SIG-M5 treated with dmso at 0.1 percent for 504 hours (cell line): ENCODE measurements around the gene KCNJ3.
"Not testable (repeated sequence)": the region's sequence is repeated elsewhere in the genome, so short reads cannot be mapped to it uniquely, and the experiment has no call there.

ENCODE experiments used
- DNase-seq: peaks from one replicate; lab custom pipeline; 2025; ENCODE audit not compliant: unreplicated experiment; lab: John Stamatoyannopoulos, UW

Gene KCNJ3

GRCh38 chr2:154837035-154837434 is 138.5 kb downstream of the KCNJ3 start:
- DNase-seq: no peak

GRCh38 chr2:154844513-154844912 is 146.0 kb downstream of the KCNJ3 start:
- DNase-seq: no peak

GRCh38 chr2:154846842-154847241 is 148.3 kb downstream of the KCNJ3 start:
- no peak for DNase-seq

GRCh38 chr2:154849482-154849881 is 151.0 kb downstream of the KCNJ3 start:
- DNase-seq: no peak

- DNase-seq: no peak
These were observed 152.0 kb downstream of the KCNJ3 start for GRCh38 chr2:154850532-154850931.

GRCh38 chr2:154855138-154855537 is 156.6 kb downstream of the KCNJ3 start:
- DNase-seq: no peak

- DNase-seq: not testable (repeated sequence)
These were observed 168.7 kb downstream of the KCNJ3 start for GRCh38 chr2:154867151-154867550.

GRCh38 chr2:154875999-154876398 is 177.5 kb downstream of the KCNJ3 start:
- no peak for DNase-seq

- DNase-seq: no peak
These were observed 184.2 kb downstream of the KCNJ3 start for GRCh38 chr2:154882725-154883124.

- DNase-seq: no peak
These were observed 187.8 kb downstream of the KCNJ3 start for GRCh38 chr2:154886316-154886715.

- DNase-seq: no peak
These were observed 199.8 kb downstream of the KCNJ3 start for GRCh38 chr2:154898269-154898668.

- DNase-seq: peak; percentile 5
These were observed 202.6 kb downstream of the KCNJ3 start for GRCh38 chr2:154901063-154901462.
